ENCODE measurements around the gene TBC1D19. TPM values are rescaled to one million over a fixed set of nuclear protein-coding genes. Genes with fewer than 3 reads are reported as not detected.

Gene TBC1D19
- total and polyA plus RNA-seq, 2 experiments from 2014 or later, result 7.9 to 21.9 TPM

DNA sequence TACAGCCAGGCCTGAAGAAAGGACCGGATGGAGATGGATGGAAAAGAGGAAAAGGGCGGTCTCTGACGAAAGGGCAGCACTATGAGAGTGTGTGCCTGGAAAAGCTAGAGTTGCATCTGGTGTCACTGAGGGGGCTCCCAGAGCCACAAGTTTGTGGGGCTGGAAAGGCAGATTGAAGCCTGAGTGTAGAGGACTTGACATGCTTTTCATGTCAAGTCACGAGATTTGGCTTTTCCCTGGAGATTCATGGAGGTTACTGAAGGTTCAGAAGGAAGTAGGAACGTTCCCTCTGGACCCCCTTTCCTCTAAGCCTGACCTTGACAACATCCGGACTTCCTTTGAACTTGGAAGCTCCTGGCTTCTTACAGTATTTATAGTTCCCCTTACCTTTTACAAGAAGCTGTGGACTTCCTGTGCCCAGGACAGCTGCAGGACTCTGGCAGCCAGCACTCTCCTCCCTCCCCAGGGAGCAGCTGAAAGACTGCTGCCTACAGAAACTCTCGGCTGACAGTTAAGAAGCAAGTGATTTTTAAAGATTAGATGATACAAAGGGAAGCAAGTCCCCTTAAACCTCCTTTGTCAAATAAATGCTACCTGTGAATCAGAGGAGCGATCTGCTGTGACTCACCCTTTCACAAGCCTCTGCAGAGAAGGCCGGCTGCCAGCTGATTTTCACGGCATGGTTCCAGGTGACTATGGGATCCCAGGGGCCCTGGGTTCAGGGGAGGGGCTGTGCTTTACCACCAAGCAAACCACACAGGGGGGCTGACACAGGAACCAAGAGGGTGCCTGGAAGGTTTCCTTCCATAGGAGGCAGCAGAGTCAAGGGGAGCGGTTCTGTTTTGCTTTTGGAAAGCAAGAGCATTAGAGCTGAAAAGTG, 203.8 kb downstream of the TBC1D19 start:
- peaks cover 5% of the 10 kb centered on the region for H3K4me1 ChIP-seq (ENCODE audit: insufficient read depth)
- H3K9me3 ChIP-seq (ENCODE audit: low read depth), result no peaks in the 10 kb centered on the region
- no peak overlapping the region for H2AFZ ChIP-seq
- H3K4me2 ChIP-seq, result peak overlapping the region; percentile 33
- no peaks in the 10 kb centered on the region for H3K36me3 ChIP-seq (replicated peaks; ENCODE audit: insufficient read depth, low read depth)
- H3K27ac ChIP-seq, result peak overlapping the region; percentile 52
- no peaks in the 10 kb centered on the region for H3K9me2 ChIP-seq (replicated peaks; ENCODE audit: insufficient read depth)
- 37% methylated on average over 11 of the region's 11 CpGs for WGBS (ENCODE audit: low lambda C conversion rate, missing lambda C conversion rate)
- no peaks in the 10 kb centered on the region for H3K27me3 ChIP-seq
- TF ChIP-seq EZH2 (IDR thresholded peaks at IDR 0.05; ENCODE audit: borderline replicate concordance) (no peak), EZH2phosphoT487 (IDR thresholded peaks at IDR 0.05; ENCODE audit: low read depth, severe bottlenecking, unreplicated experiment) (no peak)
- TF ChIP-seq, protein P1, sequence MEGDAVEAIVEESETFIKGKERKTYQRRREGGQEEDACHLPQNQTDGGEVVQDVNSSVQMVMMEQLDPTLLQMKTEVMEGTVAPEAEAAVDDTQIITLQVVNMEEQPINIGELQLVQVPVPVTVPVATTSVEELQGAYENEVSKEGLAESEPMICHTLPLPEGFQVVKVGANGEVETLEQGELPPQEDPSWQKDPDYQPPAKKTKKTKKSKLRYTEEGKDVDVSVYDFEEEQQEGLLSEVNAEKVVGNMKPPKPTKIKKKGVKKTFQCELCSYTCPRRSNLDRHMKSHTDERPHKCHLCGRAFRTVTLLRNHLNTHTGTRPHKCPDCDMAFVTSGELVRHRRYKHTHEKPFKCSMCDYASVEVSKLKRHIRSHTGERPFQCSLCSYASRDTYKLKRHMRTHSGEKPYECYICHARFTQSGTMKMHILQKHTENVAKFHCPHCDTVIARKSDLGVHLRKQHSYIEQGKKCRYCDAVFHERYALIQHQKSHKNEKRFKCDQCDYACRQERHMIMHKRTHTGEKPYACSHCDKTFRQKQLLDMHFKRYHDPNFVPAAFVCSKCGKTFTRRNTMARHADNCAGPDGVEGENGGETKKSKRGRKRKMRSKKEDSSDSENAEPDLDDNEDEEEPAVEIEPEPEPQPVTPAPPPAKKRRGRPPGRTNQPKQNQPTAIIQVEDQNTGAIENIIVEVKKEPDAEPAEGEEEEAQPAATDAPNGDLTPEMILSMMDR (IDR thresholded peaks at IDR 0.05; ENCODE audit: poor library complexity), result peak; percentile 18
- H4K20me1 ChIP-seq (ENCODE audit: insufficient read depth, poor library complexity, severe bottlenecking), result no peaks in the 10 kb centered on the region
- H3K79me2 ChIP-seq, result no peaks in the 10 kb centered on the region
- H3K4me3 ChIP-seq, result no peak overlapping the region
- peak; percentile 64 for DNase-seq (ENCODE audit: low spot score)

DNA sequence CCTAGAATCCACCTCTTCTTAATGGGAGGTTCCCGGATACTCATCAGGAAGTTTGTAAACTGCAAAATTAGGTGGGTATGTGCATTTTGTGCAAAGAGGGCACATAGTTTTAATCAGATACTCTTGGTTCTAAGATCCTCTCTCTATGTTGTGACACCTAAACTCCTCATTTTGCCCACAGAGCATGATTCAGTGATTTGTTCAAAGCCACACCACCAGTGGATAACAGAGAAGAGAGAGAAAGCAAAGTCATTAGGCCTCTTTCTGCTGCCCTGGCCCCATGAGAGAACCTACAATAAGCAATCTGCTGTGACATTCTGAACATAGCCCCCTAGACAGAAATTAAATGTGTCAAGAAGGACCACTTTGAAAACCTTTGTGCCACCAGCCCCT, 204.5 kb downstream of the TBC1D19 start:
- H2AFZ ChIP-seq, result no peak overlapping the region

DNA sequence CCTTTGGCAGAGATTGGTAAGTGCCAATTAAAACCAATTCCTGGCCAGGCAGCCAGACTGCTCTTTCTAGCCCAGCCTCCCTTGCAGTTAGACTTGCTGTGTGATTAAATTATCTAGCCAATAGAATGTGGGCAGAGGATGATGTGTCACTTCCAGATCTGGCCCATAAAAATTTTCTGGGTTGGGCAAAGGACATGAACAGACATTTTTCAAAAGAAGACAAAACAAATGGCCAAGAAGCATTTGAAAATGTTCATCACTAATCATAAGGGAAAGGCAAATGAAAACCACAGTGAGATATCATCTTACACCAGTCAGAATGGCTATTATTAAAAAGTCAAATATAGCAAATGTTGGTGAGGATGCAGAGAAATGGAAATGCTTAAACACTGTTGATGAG, 205.3 kb downstream of the TBC1D19 start:
- Histone ChIP-seq H4K20me1 (ENCODE audit: insufficient read depth, poor library complexity, severe bottlenecking) (no peaks in the 10 kb centered on the region), H3K9me3 (ENCODE audit: low read depth) (no peaks in the 10 kb centered on the region), H3K4me3 (no peak overlapping the region), H2AFZ (no peak overlapping the region), H3K4me1 (ENCODE audit: insufficient read depth) (peaks cover 5% of the 10 kb centered on the region), H3K27ac (no peak overlapping the region), H3K36me3 (replicated peaks; ENCODE audit: insufficient read depth, low read depth) (no peaks in the 10 kb centered on the region), H3K79me2 (no peaks in the 10 kb centered on the region), H3K9me2 (replicated peaks; ENCODE audit: insufficient read depth) (no peaks in the 10 kb centered on the region), H3K4me2 (no peak overlapping the region), H3K27me3 (no peaks in the 10 kb centered on the region)
- DNase-seq (ENCODE audit: low spot score), result no peak
- TF ChIP-seq EZH2 (IDR thresholded peaks at IDR 0.05; ENCODE audit: borderline replicate concordance) (no peak), EZH2phosphoT487 (IDR thresholded peaks at IDR 0.05; ENCODE audit: low read depth, severe bottlenecking, unreplicated experiment) (no peak)
- TF ChIP-seq, protein P1 (IDR thresholded peaks at IDR 0.05; ENCODE audit: poor library complexity), result no peak

More for the DNA sequence above, 204.5 kb downstream of the TBC1D19 start:
- Histone ChIP-seq H3K36me3 (replicated peaks; ENCODE audit: insufficient read depth, low read depth) (no peaks in the 10 kb centered on the region), H3K27ac (no peak overlapping the region), H3K27me3 (no peaks in the 10 kb centered on the region), H3K4me2 (peak overlapping the region; percentile 33), H3K9me3 (ENCODE audit: low read depth) (no peaks in the 10 kb centered on the region), H3K4me3 (no peak overlapping the region), H3K9me2 (replicated peaks; ENCODE audit: insufficient read depth) (no peaks in the 10 kb centered on the region), H4K20me1 (ENCODE audit: insufficient read depth, poor library complexity, severe bottlenecking) (no peaks in the 10 kb centered on the region), H3K4me1 (ENCODE audit: insufficient read depth) (peaks cover 5% of the 10 kb centered on the region), H3K79me2 (no peaks in the 10 kb centered on the region)
- WGBS (ENCODE audit: low lambda C conversion rate, missing lambda C conversion rate), result 44% methylated on average over 1 of the region's 1 CpG
- TF ChIP-seq, protein P1 (IDR thresholded peaks at IDR 0.05; ENCODE audit: poor library complexity), result no peak
- TF ChIP-seq EZH2 (IDR thresholded peaks at IDR 0.05; ENCODE audit: borderline replicate concordance), result no peak
- TF ChIP-seq EZH2phosphoT487 (IDR thresholded peaks at IDR 0.05; ENCODE audit: low read depth, severe bottlenecking, unreplicated experiment), result no peak
- no peak for DNase-seq (ENCODE audit: low spot score)

Data from hepatocyte (in vitro differentiated cells).